NCI-H82 treated with DMSO at 0.1 percent for 48 hours (cell line): Measurements from ENCODE around the gene CHN2.
A peak's percentile ranks its signal among the peaks of the same experiment; 100 is the strongest.
"Not testable (repeated sequence)": the region's sequence is repeated elsewhere in the genome, so short reads cannot be mapped to it uniquely, and the experiment has no call there.

Experiments used
- DNase-seq: peaks from one replicate; lab custom pipeline; 2025; ENCODE audit not compliant: unreplicated experiment; lab: John Stamatoyannopoulos, UW

CHN2 gene

DNA sequence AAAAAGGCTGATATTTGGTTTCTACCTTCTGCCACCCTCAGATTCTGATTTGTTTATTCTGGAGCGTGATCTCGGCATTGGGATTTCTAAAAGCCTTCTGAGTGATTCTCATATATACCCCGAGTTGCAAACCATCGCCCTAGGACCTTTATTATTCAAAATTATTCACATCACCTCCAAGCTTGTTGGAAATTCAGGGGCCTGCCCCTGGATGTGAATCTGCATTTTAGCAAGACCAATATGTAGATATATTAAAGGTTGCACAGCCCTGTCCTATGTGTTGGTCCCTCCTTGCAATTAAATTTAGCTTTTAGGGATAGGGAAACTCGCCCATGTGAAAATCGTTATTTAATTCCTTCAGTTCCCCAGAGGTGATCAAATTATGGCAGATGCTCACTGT lies 9.0 kb upstream of the CHN2 start:
- DNase-seq = no peak

DNA sequence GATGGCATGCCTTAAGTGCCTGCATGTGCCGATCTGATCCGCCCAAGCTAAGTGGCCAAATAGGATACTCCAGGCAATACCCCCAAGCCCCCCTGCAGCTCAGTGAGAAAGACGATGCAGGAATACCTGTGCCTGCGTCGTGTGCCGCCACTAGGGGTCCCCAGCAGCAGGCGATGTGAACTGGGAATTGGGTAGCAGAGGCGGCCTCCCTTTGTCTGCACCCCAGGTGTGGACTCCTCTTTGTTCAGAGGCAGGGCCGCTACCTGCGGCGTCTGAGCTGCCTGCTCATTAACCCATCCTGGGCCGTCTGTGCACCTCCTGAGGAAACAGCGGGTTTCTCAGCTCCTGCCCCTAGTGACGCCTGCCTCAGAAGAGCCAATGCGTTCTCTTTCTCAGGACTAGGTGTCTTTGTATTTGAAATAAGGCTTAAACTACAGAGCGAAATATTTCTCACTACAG lies 4.8 kb upstream of the CHN2 start:
- peak; percentile 75 for DNase-seq

DNA sequence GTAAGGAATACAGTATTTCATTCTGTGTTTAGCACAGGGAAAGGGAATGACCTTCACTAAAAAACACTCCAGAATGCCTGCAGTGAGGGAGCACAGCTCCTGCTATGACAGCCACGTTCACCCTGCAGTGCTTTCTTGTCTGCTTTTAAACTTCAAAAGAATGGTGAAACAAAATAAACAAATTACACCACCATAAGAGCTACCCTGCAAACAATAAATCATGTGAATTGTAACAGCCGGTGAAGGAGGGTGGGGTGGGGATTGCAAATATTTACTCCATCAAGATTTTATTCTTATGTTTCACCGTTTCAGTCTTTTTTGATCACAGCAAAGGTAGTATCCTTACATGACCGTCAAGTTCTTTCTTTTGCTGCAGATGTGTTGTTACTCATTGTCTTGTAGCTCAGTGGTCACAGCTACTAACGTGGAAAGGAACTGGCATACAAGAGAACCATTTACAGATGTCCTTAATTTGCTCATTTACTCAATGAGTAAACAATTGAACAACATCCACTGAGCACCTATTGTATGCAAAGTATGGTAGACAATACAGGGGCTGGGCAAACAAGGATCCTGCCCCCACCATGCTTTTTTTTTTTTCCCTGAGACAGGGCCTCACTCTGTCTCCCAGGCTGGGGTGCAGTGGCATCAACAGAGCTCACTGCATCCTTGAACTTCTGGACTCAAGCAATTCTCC lies 4.1 kb upstream of the CHN2 start:
- no peak for DNase-seq

DNA sequence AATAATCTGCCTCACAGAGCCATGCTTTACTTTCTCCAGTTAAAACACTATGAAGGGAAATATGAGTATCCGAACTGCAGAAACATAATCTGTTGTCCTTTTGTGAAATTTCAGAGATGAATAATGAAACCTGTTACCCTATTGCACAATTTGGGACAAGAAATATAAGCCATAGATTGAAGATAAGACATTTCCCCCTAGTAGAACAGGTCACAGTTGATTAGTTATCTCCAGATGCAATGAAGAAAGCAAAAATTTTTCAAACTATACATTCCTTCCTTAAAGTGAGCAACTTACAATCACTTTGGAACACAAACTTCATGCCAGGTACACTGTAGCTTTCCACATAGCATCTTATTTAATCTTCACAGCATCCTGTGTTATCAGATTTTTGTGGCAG lies 2.3 kb upstream of the CHN2 start:
- no peak for DNase-seq

DNA sequence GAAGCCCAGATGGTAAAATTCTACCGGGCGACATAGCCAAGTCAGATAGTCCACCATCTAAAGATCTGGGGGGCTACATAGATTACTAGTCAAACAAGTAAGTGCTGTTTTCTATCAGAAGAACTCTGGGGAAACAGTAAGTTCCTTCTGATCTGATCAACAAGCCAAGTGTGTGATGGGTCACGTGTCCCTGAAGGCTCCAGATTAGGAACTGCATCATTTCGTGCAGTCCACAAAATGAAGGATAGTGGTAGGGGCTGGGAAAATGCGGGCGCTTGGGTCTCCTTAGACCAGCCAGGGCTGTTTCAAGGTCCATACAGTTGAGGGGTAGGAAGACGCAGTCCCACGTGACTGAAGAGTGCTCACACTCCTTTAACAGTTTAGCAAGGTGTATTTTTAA lies 1.8 kb upstream of the CHN2 start:
- DNase-seq = no peak

DNA sequence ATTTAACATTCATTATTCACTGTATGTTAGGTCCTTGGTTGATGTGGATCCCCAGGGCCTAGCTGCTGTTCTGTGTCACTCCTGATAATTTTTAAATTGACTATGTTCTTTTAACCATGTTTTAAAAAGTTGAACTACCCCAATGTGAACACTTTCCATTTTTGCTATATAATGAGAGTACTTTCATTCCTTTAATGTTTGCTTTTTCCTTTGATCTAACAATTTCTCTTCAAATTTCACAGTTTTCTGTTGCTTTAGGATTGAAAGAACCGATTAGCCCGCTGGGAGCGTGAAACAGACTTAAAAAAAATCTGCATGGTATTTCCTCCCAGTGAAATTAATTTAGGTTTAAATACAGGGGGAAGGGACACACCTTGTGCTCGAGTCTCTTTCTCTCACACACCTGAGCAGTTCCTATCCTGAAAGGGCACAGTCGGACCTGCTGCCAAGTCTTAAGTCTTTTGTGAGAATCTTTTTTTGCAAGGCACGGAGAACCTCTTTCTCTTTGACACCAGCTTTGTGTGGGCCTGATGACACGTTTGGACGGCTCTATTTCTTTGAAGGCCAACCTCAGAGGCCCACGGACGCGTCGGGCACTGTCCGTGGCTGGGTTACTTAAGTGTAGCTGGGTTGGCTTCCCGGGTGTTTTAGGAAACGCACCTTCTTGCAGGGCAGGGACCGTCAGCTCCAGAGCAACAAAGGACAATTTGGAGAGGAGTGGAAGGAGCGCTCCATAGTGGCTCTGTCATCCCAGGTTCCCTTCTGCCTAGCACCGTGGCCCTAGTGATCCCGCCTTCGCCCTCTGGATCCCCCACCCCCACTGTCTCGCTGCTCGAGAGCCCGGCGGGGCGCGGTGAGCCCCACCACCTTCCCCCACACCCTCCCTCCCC lies 1.0 kb upstream of the CHN2 start:
- DNase-seq = no peak

DNA sequence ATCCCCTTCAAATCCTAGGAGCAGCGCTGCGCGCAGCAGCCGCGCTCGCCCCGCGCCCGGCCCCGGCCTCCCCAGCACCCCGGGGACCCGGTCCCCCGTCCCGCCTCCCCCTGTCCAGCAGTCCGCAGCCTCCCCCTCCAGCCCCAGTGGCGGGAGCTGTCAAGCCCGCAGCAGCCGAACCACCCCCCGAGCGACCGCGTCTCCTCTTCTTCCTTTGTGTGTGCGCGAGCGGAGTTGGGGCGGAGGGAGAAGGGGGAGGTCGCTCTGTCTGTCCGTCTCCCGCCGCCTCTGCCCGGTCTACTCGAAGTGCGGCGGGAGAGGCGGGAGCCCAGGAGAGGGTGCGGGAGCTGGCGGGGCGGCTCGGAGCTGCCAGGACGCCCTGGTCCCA lies 375 bp upstream of the CHN2 start:
- DNase-seq = no peak

DNA sequence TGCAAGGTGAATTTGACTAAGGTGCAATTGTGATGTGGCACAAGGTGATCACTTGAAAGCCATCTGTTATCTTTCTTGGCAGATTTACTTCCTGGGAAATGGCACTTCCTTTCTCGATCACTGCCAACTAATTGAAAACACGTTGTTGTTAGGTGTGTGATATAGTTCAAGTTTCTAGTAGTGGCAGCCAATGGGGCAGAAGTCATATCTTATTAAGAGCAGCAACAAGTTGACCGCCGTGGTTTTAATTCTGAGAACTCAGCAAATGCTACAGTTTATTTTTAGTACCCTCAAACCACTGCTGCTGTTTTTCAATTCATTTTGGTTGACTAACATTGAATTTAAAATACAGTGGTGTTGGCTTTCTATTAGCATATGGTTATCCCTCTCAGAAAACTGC lies 1.6 kb downstream of the CHN2 start:
- DNase-seq = no peak

DNA sequence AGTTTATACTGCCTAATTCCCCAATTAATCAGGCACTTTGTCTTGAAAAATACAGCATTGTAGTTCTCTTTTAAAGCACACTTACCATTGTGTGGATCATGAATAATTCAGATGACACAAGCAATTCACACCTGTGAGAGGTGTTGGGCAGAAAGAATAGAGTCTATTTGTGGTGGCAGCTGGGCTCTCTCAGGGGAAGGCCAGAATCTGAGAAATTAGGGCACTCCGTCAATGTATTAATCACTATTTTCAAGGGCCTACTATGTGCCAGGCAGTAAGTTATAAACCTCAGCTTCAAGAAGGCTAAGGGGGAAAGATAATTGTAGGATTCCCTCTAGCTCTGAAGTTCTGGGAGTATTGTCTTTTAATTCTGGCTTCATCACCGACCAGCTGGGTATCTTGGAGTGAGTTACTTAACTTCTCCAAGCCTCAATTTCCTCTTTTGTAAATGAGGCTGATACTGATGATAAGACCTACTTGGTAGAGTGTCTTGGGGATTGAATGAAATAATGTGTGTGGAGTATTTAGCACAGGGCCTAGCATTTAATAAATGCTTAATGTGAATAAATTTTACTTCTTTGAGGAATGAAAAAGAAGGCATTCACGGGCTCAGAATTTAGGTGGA lies 2.5 kb downstream of the CHN2 start:
- DNase-seq = no peak

DNA sequence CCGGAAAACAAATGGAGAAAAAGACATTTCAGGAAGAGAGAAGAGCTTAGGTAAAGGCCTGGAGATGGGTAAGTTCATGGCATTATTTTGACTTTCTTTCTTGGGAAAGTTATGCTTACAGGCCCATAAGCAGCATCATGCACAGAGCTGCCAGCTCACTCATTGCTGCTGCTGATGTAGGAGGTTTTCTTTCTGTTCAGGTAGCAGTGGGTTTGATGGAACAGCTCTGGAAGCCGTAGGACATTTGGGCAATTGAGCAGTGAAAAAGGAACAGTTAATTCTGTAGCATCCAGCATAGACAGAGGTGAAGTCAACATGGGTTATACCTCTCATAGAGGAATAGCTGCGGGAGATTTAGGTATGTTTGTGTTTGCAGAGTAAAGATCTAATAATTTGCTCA lies 3.3 kb downstream of the CHN2 start:
- no peak for DNase-seq

DNA sequence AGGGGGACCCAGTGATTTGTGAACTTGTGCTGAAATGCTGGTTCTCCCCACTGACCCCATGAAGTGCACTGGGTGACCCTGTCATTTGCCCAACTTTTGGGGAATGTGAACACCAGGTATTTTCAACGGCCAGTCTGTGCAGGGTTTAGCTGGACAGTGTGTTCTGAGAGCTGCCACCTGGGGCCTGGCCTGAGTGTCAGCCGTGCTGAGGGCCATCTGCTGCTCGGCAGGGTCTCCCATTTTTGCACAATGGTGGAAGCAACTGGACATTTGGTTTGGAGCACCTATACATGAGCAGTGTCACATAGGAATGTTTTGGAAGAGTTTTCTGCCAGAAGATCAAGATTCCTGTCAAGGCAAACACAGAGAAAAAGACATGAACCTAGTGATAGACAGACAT lies 5.2 kb downstream of the CHN2 start:
- no peak for DNase-seq

DNA sequence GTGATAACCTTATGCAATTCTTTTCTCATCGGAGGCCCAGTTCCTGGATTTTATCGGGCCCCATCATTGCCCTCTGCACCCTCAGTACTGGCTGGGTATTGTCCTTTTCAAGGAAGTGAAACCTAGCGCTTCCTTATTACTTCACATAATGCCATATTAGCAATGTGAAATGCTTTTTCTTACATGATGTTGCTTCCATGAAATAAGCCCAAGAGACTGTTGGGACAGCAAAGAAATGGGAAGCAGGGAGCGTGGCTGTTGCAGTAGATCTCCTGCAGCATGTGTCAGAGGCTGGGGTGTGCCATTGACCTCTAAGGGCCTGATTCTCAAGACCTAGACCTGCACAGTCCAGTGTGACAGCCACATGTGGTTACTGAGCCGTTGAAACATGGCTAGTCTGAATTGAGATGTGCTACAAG lies 8.1 kb downstream of the CHN2 start:
- DNase-seq = no peak

DNA sequence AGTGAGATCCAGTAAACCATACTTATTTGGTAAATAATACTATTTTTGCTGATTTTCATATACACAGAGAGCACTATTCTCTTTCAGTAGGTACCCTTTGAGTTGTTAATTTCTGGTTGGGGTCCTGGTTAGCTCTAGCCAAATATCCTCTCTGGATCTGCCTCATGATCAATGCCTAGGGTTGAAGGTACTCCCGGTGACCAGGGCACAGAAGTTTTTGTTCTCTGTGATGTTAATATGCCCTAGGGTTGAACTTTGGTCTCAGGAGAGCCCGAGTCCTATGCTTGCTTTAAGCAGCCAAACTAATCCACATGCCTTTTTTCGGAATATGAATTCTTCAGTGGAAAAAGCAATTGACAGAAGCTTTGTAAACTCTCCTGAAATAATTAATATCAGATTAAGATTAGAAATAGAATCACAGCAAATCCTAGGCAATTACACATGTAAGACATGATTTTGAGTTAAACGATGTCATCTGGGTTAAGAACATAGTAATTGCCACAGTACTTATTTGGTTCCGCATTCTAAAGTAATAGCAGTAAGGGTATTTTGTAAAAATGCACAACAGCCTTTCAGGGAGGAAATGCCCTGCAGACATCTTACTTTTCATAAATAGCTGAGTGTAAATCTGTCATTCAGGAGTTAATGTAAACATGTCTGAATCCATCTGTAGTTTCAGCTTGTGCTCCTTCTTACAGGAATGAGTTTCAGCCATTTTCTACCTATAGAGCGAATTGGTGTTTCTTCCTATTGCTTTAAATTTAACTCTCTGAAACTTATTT lies 10.1 kb downstream of the CHN2 start:
- DNase-seq = no peak

DNA sequence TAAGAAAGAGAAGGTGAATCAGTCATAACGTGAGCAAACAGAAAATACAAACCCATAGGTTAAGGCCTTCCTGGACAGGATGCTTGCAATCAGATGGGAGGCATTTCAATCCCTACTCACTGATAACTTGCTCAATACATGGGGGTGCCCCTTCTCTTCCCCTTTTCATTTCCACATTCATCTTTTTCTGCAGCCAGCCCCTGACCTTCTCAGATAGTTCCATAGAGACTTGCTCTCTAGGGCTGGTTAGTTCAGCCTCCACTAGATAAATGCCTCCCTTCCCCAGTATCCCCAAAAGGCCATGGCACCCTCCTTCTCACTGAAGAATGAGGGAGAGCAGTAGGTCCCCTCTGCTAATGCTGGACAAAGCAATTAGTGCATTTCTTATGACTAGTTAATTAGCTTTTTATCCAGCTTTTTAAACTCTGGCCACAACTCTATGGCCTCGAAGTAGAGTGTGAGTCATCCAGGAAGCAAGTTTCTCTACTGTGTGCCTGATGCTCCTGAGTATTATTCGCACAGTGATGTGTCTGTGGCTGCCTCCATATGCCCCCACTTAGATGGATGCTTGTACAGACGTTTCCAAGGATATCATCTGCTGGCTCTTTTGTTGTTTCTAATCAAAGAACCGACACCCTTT lies 12.7 kb downstream of the CHN2 start:
- no peak for DNase-seq

DNA sequence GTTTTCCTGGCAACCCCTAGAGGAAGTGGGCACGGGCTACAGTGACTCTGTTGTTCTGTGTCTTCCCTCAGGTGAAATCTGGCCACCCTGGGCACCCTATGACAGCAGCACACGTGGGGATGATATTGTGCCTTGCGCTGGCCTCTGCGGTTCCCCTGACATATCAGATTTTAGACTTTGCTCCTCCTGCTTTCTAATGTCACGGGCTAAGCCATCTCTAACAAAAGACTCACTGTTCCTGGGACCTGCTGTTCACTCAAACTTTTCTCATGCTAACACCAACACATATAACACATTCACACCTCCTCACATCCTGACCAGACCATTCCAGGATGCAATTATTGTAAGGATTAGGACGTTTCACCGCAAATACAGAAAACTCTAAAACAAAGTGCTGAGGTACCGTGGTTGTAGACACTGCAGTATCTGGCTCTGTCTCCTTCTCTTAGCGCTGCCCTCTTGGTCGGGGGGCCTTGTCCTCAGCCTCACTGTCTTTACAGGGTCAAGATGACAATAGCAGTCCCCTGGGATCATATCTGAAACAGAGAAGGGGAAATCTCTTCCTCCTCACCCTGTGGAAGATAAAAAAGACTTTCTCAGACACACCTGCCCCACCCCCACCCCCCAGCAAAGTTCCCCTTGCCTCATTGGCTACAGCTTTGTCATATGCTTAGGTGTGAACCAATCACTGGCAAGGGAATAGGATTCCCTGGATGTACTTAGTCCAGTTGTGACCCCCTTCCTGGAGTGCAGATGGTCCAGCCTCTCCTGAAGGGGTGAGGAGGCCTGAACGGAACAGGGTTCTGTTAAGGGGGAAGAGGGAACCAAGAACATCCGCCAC lies 14.1 kb downstream of the CHN2 start:
- no peak for DNase-seq

DNA sequence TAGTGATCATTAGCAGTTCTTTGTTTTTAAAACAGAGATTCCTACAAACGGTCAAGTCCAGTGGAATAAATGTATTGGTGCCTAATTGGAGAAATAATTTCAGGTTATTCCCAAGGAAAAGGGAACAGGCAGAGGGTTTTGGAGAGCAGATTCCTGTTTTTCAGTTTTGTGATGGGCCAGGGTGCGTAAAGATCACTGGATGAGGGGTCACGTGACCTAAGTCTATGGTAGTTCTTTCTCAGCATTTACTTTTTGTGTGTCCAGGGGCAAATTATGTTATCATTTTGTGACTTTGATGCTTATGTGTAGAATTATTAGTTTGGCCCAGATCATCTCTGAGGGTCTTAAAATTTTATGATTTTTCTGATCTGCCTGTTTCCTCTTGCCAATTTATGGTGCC lies 15.2 kb downstream of the CHN2 start:
- DNase-seq = no peak

DNA sequence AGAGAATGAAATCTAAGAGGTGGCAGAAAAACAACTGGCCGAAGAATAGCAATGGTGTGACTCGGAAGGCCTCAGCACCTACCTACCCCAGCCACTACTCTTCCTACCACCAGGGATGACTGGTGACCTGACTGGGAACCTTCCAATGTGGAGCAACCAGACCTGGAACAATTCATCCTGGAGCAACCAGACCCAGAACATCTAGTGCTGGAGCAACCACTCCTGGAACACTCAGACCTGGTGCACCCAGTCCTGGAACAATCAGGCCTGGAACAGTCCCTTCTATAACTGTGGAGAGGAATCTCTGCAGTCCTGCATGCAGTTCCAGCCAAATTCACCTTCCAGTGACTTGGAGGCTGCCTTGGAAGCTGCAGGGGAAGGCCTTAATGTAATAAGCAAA lies 18.2 kb downstream of the CHN2 start:
- not testable (repeated sequence) for DNase-seq

DNA sequence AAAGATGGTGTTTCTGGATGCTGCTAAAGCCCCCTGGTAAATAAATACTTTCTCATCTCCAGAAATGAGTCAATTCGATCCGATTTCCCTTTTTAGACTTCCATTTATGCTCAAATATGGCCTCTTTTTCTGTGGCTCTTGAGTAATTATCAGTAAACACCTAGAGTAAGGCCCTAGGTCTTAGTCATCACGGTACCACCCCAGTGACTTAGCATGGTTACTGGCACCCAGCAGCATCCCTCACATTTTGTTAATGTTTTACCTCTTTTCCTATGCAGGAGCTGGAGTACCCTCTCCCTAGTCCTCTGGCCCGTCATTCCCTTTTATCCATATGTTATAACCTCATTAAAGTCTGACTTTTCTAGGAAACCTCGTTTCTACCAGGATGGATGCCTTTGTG lies 19.5 kb downstream of the CHN2 start:
- DNase-seq = no peak

DNA sequence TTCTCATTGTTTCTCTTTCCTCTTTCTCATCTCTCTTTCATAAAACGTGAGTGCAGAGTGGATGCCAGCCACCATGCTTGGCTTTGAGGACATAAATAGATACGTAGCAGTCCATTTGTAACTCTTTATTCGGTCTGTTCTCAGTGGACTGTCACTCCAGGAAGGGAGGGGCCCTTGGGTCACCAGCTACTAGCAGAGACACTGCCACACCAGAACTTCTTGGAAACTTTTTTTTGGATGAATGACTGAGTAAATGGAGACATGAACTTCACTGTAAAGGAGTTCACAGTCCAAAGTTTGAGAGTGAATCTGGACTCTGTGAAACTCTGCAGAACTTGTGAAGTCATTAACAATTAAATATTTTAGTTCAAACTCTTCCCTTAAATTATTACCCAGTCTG lies 20.2 kb downstream of the CHN2 start:
- no peak for DNase-seq

DNA sequence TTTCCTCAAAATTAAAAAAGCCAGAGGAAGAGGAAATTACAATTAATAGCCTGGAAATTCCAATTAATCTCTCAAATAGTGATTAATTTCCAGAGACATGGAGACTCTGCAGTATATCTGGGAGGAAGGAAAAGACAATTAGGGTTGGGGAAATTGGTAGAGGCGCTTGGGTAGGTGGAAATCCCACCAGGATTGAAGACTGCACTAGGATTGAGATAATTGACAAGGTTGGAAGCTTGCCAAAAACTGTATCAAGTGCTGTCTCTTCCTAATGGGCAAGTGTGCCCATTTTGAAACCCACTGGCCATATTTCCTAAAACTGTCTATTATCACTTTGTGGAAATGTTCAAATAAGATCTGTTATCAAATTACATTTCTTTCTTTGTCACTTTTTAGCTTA lies 21.6 kb downstream of the CHN2 start:
- peak; percentile 71 for DNase-seq
